Measurements from ENCODE around the gene MORC4. TPM values are rescaled to one million over a fixed set of nuclear protein-coding genes. Genes with fewer than 3 reads are reported as not detected.

MORC4 gene
- polyA plus RNA-seq, 1 of the 3 experiments (the other 2 are of a cell fraction) = 12.5 TPM

- H3F3A ChIP-seq (replicated peaks; ENCODE audit: insufficient read depth) = no peaks in the 10 kb centered on the region
- H3K27ac ChIP-seq (ENCODE audit: low read depth in 2 of 2, low read length in 1 of 2) = no peak overlapping the region
- H3K79me2 ChIP-seq (ENCODE audit: insufficient read depth) = no peaks in the 10 kb centered on the region
- WGBS (ENCODE audit: low lambda C conversion rate) = 19% methylated on average over 4 of the region's 4 CpGs
- ChIA-PET CTCF (no interaction called here), POLR2A (no interaction called here)
- H3K9me3 ChIP-seq = no peaks in the 10 kb centered on the region
- H3K4me3 ChIP-seq (ENCODE audit: low read depth in 2 of 2, low read length in 1 of 2) = no peak overlapping the region
- TF ChIP-seq REST (IDR thresholded peaks at IDR 0.05; ENCODE audit: low read depth, low read length) (no peak), CHD2 (IDR thresholded peaks at IDR 0.05; ENCODE audit: low read length, partially characterized antibody) (no peak), RFX5 (IDR thresholded peaks at IDR 0.05; ENCODE audit: low read length) (no peak), USF1 (IDR thresholded peaks at IDR 0.05; ENCODE audit: borderline replicate concordance, low read depth) (no peak; the same call in 1 of the 2 replicates), CTCF (IDR thresholded peaks at IDR 0.05) (no peak), FOXJ3 (CRISPR knock-in tag; IDR thresholded peaks at IDR 0.05) (no peak), TAF1 (IDR thresholded peaks at IDR 0.05; ENCODE audit: borderline replicate concordance, low read depth, low read length) (no peak), RXRA (IDR thresholded peaks at IDR 0.05; ENCODE audit: borderline replicate concordance, low read depth) (no peak), MAX (IDR thresholded peaks at IDR 0.05; ENCODE audit: low read depth) (no peak), NRF1 (IDR thresholded peaks at IDR 0.05; ENCODE audit: low read depth, low read length) (no peak), FOSL2 (IDR thresholded peaks at IDR 0.05; ENCODE audit: borderline replicate concordance, low read depth) (no peak), RAD21 (IDR thresholded peaks at IDR 0.05; ENCODE audit: low read length) (no peak), EZH2phosphoT487 (IDR thresholded peaks at IDR 0.05; ENCODE audit: borderline replicate concordance, low read depth) (no peak), POLR2AphosphoS5 (IDR thresholded peaks at IDR 0.05; ENCODE audit: low read depth, low read length) (no peak), ELF1 (IDR thresholded peaks at IDR 0.05) (no peak), SIN3A (IDR thresholded peaks at IDR 0.05; ENCODE audit: borderline replicate concordance, low read depth, low read length) (no peak), USF2 (IDR thresholded peaks at IDR 0.05; ENCODE audit: borderline replicate concordance, low read depth, low read length) (no peak), TCF12 (IDR thresholded peaks at IDR 0.05) (no peak), YY1 (IDR thresholded peaks at IDR 0.05; ENCODE audit: low read depth) (no peak)
- no peaks in the 10 kb centered on the region for H3K9me2 ChIP-seq
- no peaks in the 10 kb centered on the region for H4K20me1 ChIP-seq (ENCODE audit: insufficient read depth)
- H3K36me3 ChIP-seq (replicated peaks in 1 of 2; ENCODE audit: control insufficient read depth in 1 of 2, insufficient read depth in 2 of 2, low read length in 1 of 2) = no peaks in the 10 kb centered on the region
- H3K9ac ChIP-seq = no peak overlapping the region
- no peak overlapping the region for H2AFZ ChIP-seq (ENCODE audit: low read depth)
- peaks cover 15% of the 10 kb centered on the region; the same call in 1 of the 2 replicates for H3K27me3 ChIP-seq (ENCODE audit: insufficient read depth)
- H3K4me2 ChIP-seq = no peak overlapping the region
- no peak for DNase-seq
- H3K4me1 ChIP-seq (ENCODE audit: control insufficient read depth in 1 of 2, insufficient read depth in 2 of 2, low read depth in 1 of 2, low read length in 1 of 2) = no peaks in the 10 kb centered on the region
Measured at GRCh38 chrX:107008034-107008433, 8.0 kb upstream of the MORC4 start.
